ENCODE results near the gene ZSWIM3.

Gene ZSWIM3

GRCh38 chr20:45833030-45833882 is 24.2 kb upstream of the ZSWIM3 start, which contains the start of gene SNX21:
Gene SNX21, plus strand, starts transcription at chr20:45833799. Its CDS starts 121 bp downstream, at chr20:45833920.
- peak; percentile 70 for DNase-seq

GRCh38 chr20:45833883-45834796 is 23.3 kb upstream of the ZSWIM3 start:
- DNase-seq: peak; percentile 72

- no peak for DNase-seq
Measured at GRCh38 chr20:45834797-45835161, 22.6 kb upstream of the ZSWIM3 start.

GRCh38 chr20:45835329-45835765 is 22.1 kb upstream of the ZSWIM3 start:
- DNase-seq: no peak

GRCh38 chr20:45835825-45836224 is 21.6 kb upstream of the ZSWIM3 start:
- no peak for DNase-seq

GRCh38 chr20:45836841-45837240 is 20.6 kb upstream of the ZSWIM3 start:
- no peak for DNase-seq

GRCh38 chr20:45840700-45841198 is 16.7 kb upstream of the ZSWIM3 start:
- no peak for DNase-seq

- DNase-seq: no peak
Measured at GRCh38 chr20:45841407-45842129, 15.8 kb upstream of the ZSWIM3 start.

- no peak for DNase-seq
Measured at GRCh38 chr20:45842169-45842812, 15.1 kb upstream of the ZSWIM3 start.

- DNase-seq: no peak
Measured at GRCh38 chr20:45843506-45843905, 13.9 kb upstream of the ZSWIM3 start.

- DNase-seq: no peak
Measured at GRCh38 chr20:45845452-45845851, 12.0 kb upstream of the ZSWIM3 start.

GRCh38 chr20:45848421-45848820 is 9.0 kb upstream of the ZSWIM3 start:
- DNase-seq: no peak

- DNase-seq: no peak
Measured at GRCh38 chr20:45848969-45849582, 8.3 kb upstream of the ZSWIM3 start.

- no peak for DNase-seq
Measured at GRCh38 chr20:45850238-45850637, 7.2 kb upstream of the ZSWIM3 start.

- no peak for DNase-seq
Measured at GRCh38 chr20:45850926-45851325, 6.5 kb upstream of the ZSWIM3 start.

- no peak for DNase-seq
Measured at GRCh38 chr20:45851501-45851900, 5.9 kb upstream of the ZSWIM3 start.

GRCh38 chr20:45852326-45852725 is 5.1 kb upstream of the ZSWIM3 start:
- no peak for DNase-seq

GRCh38 chr20:45853484-45853883 is 3.9 kb upstream of the ZSWIM3 start:
- no peak for DNase-seq

GRCh38 chr20:45857882-45858216 is 435 bp downstream of the ZSWIM3 start:
- DNase-seq: peak; percentile 71

- no peak for DNase-seq
Measured at GRCh38 chr20:45859916-45860315, 2.5 kb downstream of the ZSWIM3 start.

- no peak for DNase-seq
Measured at GRCh38 chr20:45860560-45861220, 3.3 kb downstream of the ZSWIM3 start.

Measured in NCI-H146 (cell line).